Measurements from ENCODE around the gene NINL. TPM values are rescaled to one million over a fixed set of nuclear protein-coding genes. Genes with fewer than 3 reads are reported as not detected.

NINL gene
- total RNA-seq, 4 donors from 2014 or later: 2.5 to 11.6 (median 4.7) TPM

GRCh38 chr20:25499855-25500434 is 85.4 kb downstream of the NINL start:
- Histone ChIP-seq H3K27me3 (no peaks in the 10 kb centered on the region), H3K27ac (no peak overlapping the region), H3K4me1 (peaks cover 0 to 10% (median 0%) of the 10 kb centered on the region in 3 donors), H3K4me3 (no peak overlapping the region), H3K36me3 (peaks cover 0 to 53% (median 0%) of the 10 kb centered on the region in 3 donors), H3K9me3 (no peaks in the 10 kb centered on the region)
- 84 to 95% methylated on average over 6 of the region's 8 CpGs for whole genome bisulfite sequencing, 2 donors
- no peak for DNase-seq
- intact Hi-C loops (cut with DNase I): no loop called here
- TF ChIP-seq CTCF (IDR thresholded peaks at IDR 0.05) (no peak), POLR2A (IDR thresholded peaks at IDR 0.05) (no peak)

GRCh38 chr20:25499031-25499430 is 86.3 kb downstream of the NINL start:
- no peak overlapping the region for H3K4me3 ChIP-seq
- peaks cover 0 to 10% (median 0%) of the 10 kb centered on the region in 3 donors for H3K4me1 ChIP-seq
- H3K9me3 ChIP-seq: no peaks in the 10 kb centered on the region
- intact Hi-C loops (cut with DNase I): no loop called here
- no peak for DNase-seq
- TF ChIP-seq POLR2A (IDR thresholded peaks at IDR 0.05) (no peak), CTCF (IDR thresholded peaks at IDR 0.05) (no peak)
- no peaks in the 10 kb centered on the region for H3K27me3 ChIP-seq
- H3K27ac ChIP-seq: no peak overlapping the region
- WGBS, 2 donors: 82 to 100% methylated on average over 4 to 6 of the region's 13 CpGs
- H3K36me3 ChIP-seq: peaks cover 0 to 43% (median 0%) of the 10 kb centered on the region in 3 donors

GRCh38 chr20:25498280-25498606 is 87.1 kb downstream of the NINL start:
- no peak overlapping the region for H3K27ac ChIP-seq
- no peaks in the 10 kb centered on the region for H3K27me3 ChIP-seq
- no peaks in the 10 kb centered on the region for H3K9me3 ChIP-seq
- peaks cover 0 to 10% (median 0%) of the 10 kb centered on the region in 3 donors for H3K4me1 ChIP-seq
- peaks cover 0 to 36% (median 0%) of the 10 kb centered on the region in 3 donors for H3K36me3 ChIP-seq
- DNase-seq: no peak
- no peak overlapping the region for H3K4me3 ChIP-seq
- intact Hi-C loops (cut with DNase I): no loop called here
- WGBS, 2 donors: 100% methylated on average over 2 of the region's 6 CpGs
- TF ChIP-seq POLR2A (IDR thresholded peaks at IDR 0.05) (no peak), CTCF (IDR thresholded peaks at IDR 0.05) (no peak)

- intact Hi-C loops (cut with DNase I): no loop called here
- Histone ChIP-seq H3K9me3 (no peaks in the 10 kb centered on the region), H3K4me1 (peaks cover 0 to 10% (median 0%) of the 10 kb centered on the region in 3 donors), H3K27me3 (no peaks in the 10 kb centered on the region), H3K36me3 (peaks cover 0 to 30% (median 0%) of the 10 kb centered on the region in 3 donors), H3K4me3 (no peak overlapping the region), H3K27ac (no peak overlapping the region)
- no peak for DNase-seq
- TF ChIP-seq CTCF (IDR thresholded peaks at IDR 0.05): no peak
- TF ChIP-seq POLR2A (IDR thresholded peaks at IDR 0.05): no peak
- 71 to 79% methylated on average over 4 to 9 of the region's 22 CpGs for WGBS, 2 donors
Observed at GRCh38 chr20:25497586-25498279, 87.6 kb downstream of the NINL start.

GRCh38 chr20:25496968-25497401 is 88.3 kb downstream of the NINL start:
- TF ChIP-seq CTCF (IDR thresholded peaks at IDR 0.05) (no peak), POLR2A (IDR thresholded peaks at IDR 0.05) (no peak)
- no peaks in the 10 kb centered on the region for H3K27me3 ChIP-seq
- H3K4me1 ChIP-seq: peaks cover 0 to 10% (median 0%) of the 10 kb centered on the region in 3 donors
- H3K9me3 ChIP-seq: no peaks in the 10 kb centered on the region
- H3K36me3 ChIP-seq: peaks cover 0 to 23% (median 0%) of the 10 kb centered on the region in 3 donors
- DNase-seq: no peak
- no peak overlapping the region for H3K27ac ChIP-seq
- H3K4me3 ChIP-seq: no peak overlapping the region
- intact Hi-C loops (cut with DNase I): no loop called here
- WGBS, 2 donors: 53% methylated on average over 4 of the region's 9 CpGs; no CpG with 5 or more reads in 1 of the 2 donors
